PC-3 (cell line): Measurements from ENCODE around the gene HOXD12.

Experiments
- EZH2 ChIP-seq: fragments of 300-600 bp; sonication (generic); IDR thresholded peaks from one replicate; pipeline ENCODE4 v1.6.1; 2017; ENCODE audit warnings: antibody characterized with exemption, mild to moderate bottlenecking, low read length; ENCODE audit not compliant: unreplicated experiment
- TF ChIP-seq, protein P1 (sequence below): fragments of 300-600 bp; sonication (generic); conservative IDR thresholded peaks from 2 replicates; pipeline ENCODE4 v1.5.1; 2017; ENCODE audit warnings: antibody characterized with exemption, low read depth, mild to moderate bottlenecking, low read length

DNA sequence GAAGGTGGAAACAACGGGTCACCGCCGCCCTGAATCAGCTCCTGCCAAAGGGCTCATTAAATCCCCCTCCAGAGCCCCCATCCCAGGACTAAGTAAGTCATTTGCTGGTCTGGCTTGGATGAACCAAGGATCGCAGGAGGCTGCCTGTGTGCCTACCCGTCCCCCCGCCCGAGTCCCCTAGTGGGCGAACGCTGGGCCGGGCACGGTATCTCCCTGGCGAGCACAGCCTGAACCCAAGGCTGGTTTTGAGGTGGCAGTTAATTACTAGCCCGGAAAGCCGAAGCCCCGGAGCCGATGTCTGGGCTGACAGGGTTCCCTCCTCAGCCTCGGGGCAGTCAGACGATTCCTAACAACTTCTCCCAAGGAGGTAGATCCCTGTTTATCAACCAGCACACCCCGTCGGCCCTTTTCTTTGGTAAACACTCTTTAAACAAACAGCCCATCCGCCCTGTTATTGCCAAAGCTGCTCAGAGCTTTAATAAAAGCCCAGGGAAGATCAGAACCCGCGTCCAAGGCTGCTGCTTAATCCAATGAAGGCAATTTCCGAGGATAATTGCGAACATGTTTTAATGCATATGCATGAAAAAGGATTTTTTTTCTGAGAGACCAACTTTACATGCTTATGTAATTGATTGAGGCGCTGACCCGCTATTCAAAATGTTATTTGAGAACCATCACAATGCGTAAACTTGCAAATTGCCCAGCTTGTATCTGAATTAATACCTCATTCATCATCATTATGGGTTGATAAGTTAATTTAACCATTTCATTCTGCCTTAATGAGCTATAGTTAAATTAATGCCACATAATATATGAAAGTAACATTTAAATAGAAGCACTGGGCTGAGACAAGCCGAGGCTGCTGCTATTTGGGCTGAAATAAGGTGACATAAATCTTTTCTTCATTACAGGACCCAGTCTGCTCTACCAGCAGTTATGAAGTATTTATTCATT, 26.4 kb upstream of the HOXD12 start:
- TF ChIP-seq, protein P1, sequence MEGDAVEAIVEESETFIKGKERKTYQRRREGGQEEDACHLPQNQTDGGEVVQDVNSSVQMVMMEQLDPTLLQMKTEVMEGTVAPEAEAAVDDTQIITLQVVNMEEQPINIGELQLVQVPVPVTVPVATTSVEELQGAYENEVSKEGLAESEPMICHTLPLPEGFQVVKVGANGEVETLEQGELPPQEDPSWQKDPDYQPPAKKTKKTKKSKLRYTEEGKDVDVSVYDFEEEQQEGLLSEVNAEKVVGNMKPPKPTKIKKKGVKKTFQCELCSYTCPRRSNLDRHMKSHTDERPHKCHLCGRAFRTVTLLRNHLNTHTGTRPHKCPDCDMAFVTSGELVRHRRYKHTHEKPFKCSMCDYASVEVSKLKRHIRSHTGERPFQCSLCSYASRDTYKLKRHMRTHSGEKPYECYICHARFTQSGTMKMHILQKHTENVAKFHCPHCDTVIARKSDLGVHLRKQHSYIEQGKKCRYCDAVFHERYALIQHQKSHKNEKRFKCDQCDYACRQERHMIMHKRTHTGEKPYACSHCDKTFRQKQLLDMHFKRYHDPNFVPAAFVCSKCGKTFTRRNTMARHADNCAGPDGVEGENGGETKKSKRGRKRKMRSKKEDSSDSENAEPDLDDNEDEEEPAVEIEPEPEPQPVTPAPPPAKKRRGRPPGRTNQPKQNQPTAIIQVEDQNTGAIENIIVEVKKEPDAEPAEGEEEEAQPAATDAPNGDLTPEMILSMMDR: no peak
- TF ChIP-seq EZH2: no peak
